HepG2 (cell line): ENCODE data around the gene CYP2W1. TPM values are rescaled to one million over a fixed set of nuclear protein-coding genes. Genes with fewer than 3 reads are reported as not detected.
A peak's percentile ranks its signal among the peaks of the same experiment; 100 is the strongest.

Experiments
- ATAC-seq: fragments of 200-7000 bp; cut with Tn5 transposase; 3 replicates; pipeline ENCODE4 v1.9.1; 2020; ENCODE audit warnings: mild to moderate bottlenecking, moderate library complexity
- BruUV-seq: library from RNA; stranded (reverse); fragments of 400-500 nt; replicated peaks from 2 replicates; lab custom pipeline; 2021; lab: Mats Ljungman, UMichigan
- CTCF ChIA-PET: fragments of 300-600 bp; formaldehyde crosslinking; extraction: SDS; loops from one replicate; lab custom pipeline; 2021; ENCODE audit warnings: low total read pairs, inconsistent platforms, low intra/inter-chr PET ratio; lab: Yijun Ruan, JAX
- POLR2A ChIA-PET: fragments of 350-600 bp; sonication (Branson Sonifier 250); formaldehyde crosslinking; loops from one replicate; lab custom pipeline; 2020; ENCODE audit warnings: antibody characterized with exemption, inconsistent platforms; lab: Yijun Ruan, JAX
- DNase-seq: peaks from one replicate; pipeline ENCODE4 v3.0.0-alpha.2; 2015; ENCODE audit warnings: low spot score
- FAIRE-seq: peaks from 3 replicates; lab custom pipeline; 2011; peaks lifted over from hg19 to GRCh38; lab: Jason Lieb, UNC
- H2AFZ ChIP-seq: one replicate; pipeline ENCODE4 v1.6.1; 2011; ENCODE audit warnings: low read length, inconsistent platforms
- H3K27ac ChIP-seq: fragments of 300-600 bp; 3 replicates; pipeline ENCODE4 v1.8.0; 2011; ENCODE audit warnings: mixed run types, mild to moderate bottlenecking, mixed read lengths, low read length, inconsistent platforms; ENCODE audit not compliant: insufficient read depth; ENCODE audit errors: extremely low read length
- H3K27me3 ChIP-seq, 2 experiments: fragments of 200-600 bp in 1 of 2; 2 replicates in 1 of 2; 3 replicates in 1 of 2; pipeline versions ENCODE4 v1.6.0 to v1.8.0; 2011; ENCODE audit warnings: low read length in 2 of 2, mild to moderate bottlenecking in 2 of 2, moderate library complexity in 2 of 2, inconsistent platforms in 1 of 2; ENCODE audit not compliant: insufficient read depth in 2 of 2, control insufficient read depth in 1 of 2
- H3K36me3 ChIP-seq, 2 experiments: fragments of 200-600 bp in 1 of 2; replicated peaks in 1 of 2; 2 replicates in 1 of 2; 3 replicates in 1 of 2; pipeline versions ENCODE4 v1.5.1 to v1.8.0; 2011; ENCODE audit warnings: low read length in 2 of 2, inconsistent platforms in 1 of 2; ENCODE audit not compliant: insufficient read depth in 2 of 2, control insufficient read depth in 1 of 2
- H3K4me1 ChIP-seq: 2 replicates; pipeline ENCODE4 v1.5.1; 2012; ENCODE audit warnings: low read length, inconsistent platforms; ENCODE audit not compliant: insufficient read depth
- H3K4me2 ChIP-seq: 2 replicates; pipeline ENCODE4 v1.6.0; 2011; ENCODE audit warnings: low read depth, low read length, inconsistent platforms
- H3K4me3 ChIP-seq, 3 experiments: fragments of 200-600 bp in 1 of 3; sonication (generic), shearing (Covaris generic) in 1 of 3; replicated peaks in 1 of 3; 2 replicates each; pipeline ENCODE4 v1.5.1; 2011 to 2016; ENCODE audit warnings: low read length in 3 of 3, inconsistent platforms in 2 of 3, low read depth in 2 of 3, mild to moderate bottlenecking in 2 of 3, control low read depth in 1 of 3, mixed read lengths in 1 of 3; ENCODE audit not compliant: insufficient read depth in 1 of 3
- H3K79me2 ChIP-seq: one replicate; pipeline ENCODE4 v1.6.1; 2011; ENCODE audit warnings: low read length, inconsistent platforms; ENCODE audit not compliant: insufficient read depth
- H3K9ac ChIP-seq: 2 replicates; pipeline ENCODE4 v1.6.0; 2011; ENCODE audit warnings: mild to moderate bottlenecking, low read depth, low read length, inconsistent platforms; ENCODE audit not compliant: insufficient read depth
- H3K9me3 ChIP-seq: 2 replicates; pipeline ENCODE4 v1.5.1; 2012; ENCODE audit warnings: mild to moderate bottlenecking, low read length
- H4K20me1 ChIP-seq: 2 replicates; pipeline ENCODE4 v1.6.0; 2011; ENCODE audit warnings: inconsistent platforms, mild to moderate bottlenecking, low read length, moderate library complexity; ENCODE audit not compliant: insufficient read depth
- AHDC1 ChIP-seq: sonication (generic); formaldehyde crosslinking; IDR thresholded peaks from 2 replicates; pipeline ENCODE4 v1.5.1; 2020; ENCODE audit warnings: mild to moderate bottlenecking, missing genetic modification reagents, borderline replicate concordance
- JARID2 ChIP-seq: sonication (generic); formaldehyde crosslinking; IDR thresholded peaks from 2 replicates; pipeline ENCODE4 v1.8.1; 2023; ENCODE audit warnings: missing genetic modification reagents, inconsistent platforms; ENCODE audit not compliant: insufficient replicate concordance
- KLF6 ChIP-seq: IDR thresholded peaks from 2 replicates; pipeline ENCODE4 v1.8.0; 2016; ENCODE audit warnings: missing biosample characterization, missing genetic modification reagents
- MEF2D ChIP-seq: sonication (generic); formaldehyde crosslinking; IDR thresholded peaks from 2 replicates; pipeline ENCODE4 v1.5.1; 2020; ENCODE audit warnings: mild to moderate bottlenecking, missing genetic modification reagents
- PHF8 ChIP-seq: sonication (generic); formaldehyde crosslinking; IDR thresholded peaks from 2 replicates; pipeline ENCODE4 v1.5.0; 2020; ENCODE audit warnings: missing genetic modification reagents
- RELA ChIP-seq: sonication (generic); formaldehyde crosslinking; IDR thresholded peaks from 2 replicates; pipeline ENCODE4 v1.4.0; 2020; ENCODE audit warnings: missing genetic modification reagents
- RXRB ChIP-seq: IDR thresholded peaks from 2 replicates; pipeline ENCODE4 v1.6.1; 2016; ENCODE audit warnings: borderline replicate concordance, missing genetic modification reagents, missing compliant biosample characterization
- SNAPC2 ChIP-seq: sonication (generic); formaldehyde crosslinking; IDR thresholded peaks from 2 replicates; pipeline ENCODE4 v1.8.1; 2022; ENCODE audit warnings: mild to moderate bottlenecking, missing genetic modification reagents
- TEAD3 ChIP-seq: optimal IDR thresholded peaks from 2 replicates; pipeline ENCODE3; 2016; ENCODE audit warnings: borderline replicate concordance
- ZBTB38 ChIP-seq: sonication (generic); formaldehyde crosslinking; IDR thresholded peaks from 2 replicates; pipeline ENCODE4 v1.5.1; 2020; ENCODE audit warnings: mild to moderate bottlenecking, missing genetic modification reagents
- ZNF121 ChIP-seq: sonication (generic); formaldehyde crosslinking; IDR thresholded peaks from 2 replicates; pipeline ENCODE4 v1.5.0; 2020; ENCODE audit warnings: mild to moderate bottlenecking, missing genetic modification reagents
- ZNF224 ChIP-seq: sonication (generic); formaldehyde crosslinking; IDR thresholded peaks from 2 replicates; pipeline ENCODE4 v1.5.0; 2020; ENCODE audit warnings: mild to moderate bottlenecking, missing genetic modification reagents
- ZNF414 ChIP-seq: sonication (generic); formaldehyde crosslinking; IDR thresholded peaks from 2 replicates; pipeline ENCODE4 v1.5.0; 2020; ENCODE audit warnings: missing genetic modification reagents
- ZNF670 ChIP-seq: sonication (generic); formaldehyde crosslinking; IDR thresholded peaks from 2 replicates; pipeline ENCODE4 v1.8.0; 2022; ENCODE audit warnings: mild to moderate bottlenecking, missing genetic modification reagents, borderline replicate concordance
- ZSCAN5A ChIP-seq: sonication (generic); formaldehyde crosslinking; IDR thresholded peaks from 2 replicates; pipeline ENCODE4 v1.8.0; 2022; ENCODE audit warnings: mild to moderate bottlenecking, missing genetic modification reagents, borderline replicate concordance
- WGBS: methylation state at CpG from one replicate; pipeline ENCODE4 v1.1.6; 2017; ENCODE audit warnings: low lambda C conversion rate; 5-methylcytosine and 5-hydroxymethylcytosine counted together
- in situ Hi-C: cut with HindIII; loops from 2 replicates; pipeline ENCODE4 v1.10.0; 2017; ENCODE audit warnings: low pct_unique_long_range_greater_than_20kb; ENCODE audit not compliant: extremely low pct_ligation_motif_present
- intact Hi-C: fragments of 100-400 bp; cut with micrococcal nuclease; formaldehyde crosslinking; loops from one replicate; pipeline ENCODE4 v1.10.0; 2022; ENCODE audit not compliant: unreplicated experiment
- polyA plus RNA-seq, 8 experiments: library from polyadenylated mRNA; depleted of rRNA in 3 of 8; stranded (reverse) in 7 of 8; unstranded in 1 of 8; fragments of >200 nt; fragmentation: Illumina TruSeq in 4 of 8; extraction: Trizol in 4 of 8; gene quantifications; 2 replicates each; pipeline versions ENCODE4 v1.2.1 to v1.2.3, GENCODE V29; 2011 to 2016; ENCODE audit warnings: low read depth in 4 of 8, missing spikeins in 1 of 8, mixed read lengths in 1 of 8; ENCODE audit not compliant: insufficient read depth in 1 of 8
- total RNA-seq, 5 experiments: library from RNA; depleted of rRNA; stranded (reverse); fragments of >200 nt; fragmentation: Illumina TruSeq; extraction: Trizol; gene quantifications; 2 replicates each; pipeline ENCODE4 v1.2.3, GENCODE V29; 2016; ENCODE audit warnings: low read depth in 1 of 5

The CYP2W1 gene
- total and polyA plus RNA-seq, 2 of the 13 experiments (the other 11 are each of a cell fraction or from before 2014, with no cell fraction given) = 19.5 to 31.7 TPM

- peak; percentile 47; the same call in 1 of the 2 replicates for TF ChIP-seq AHDC1
- 0 out of 2 replicates have a peak, but pooled peaks have one; percentile 8 for TF ChIP-seq RXRB (CRISPR knock-in tag)
- peak; percentile 79 for TF ChIP-seq TEAD3 (CRISPR knock-in tag)
- TF ChIP-seq, all 625 proteins: peak for 58
These were observed 10.2 kb upstream of the CYP2W1 start (continued) for GRCh38 chr7:972676-973309.

- peak overlapping the region; percentile 97 for H3K9ac ChIP-seq
- no peak overlapping the region for H2AFZ ChIP-seq
- peaks cover 67% of the 10 kb centered on the region for H3K79me2 ChIP-seq
- in situ Hi-C loops (no loop called here), intact Hi-C loops (no loop called here)
- DNase-seq (no peak), FAIRE-seq (no peak), ATAC-seq (no peak)
- peak overlapping the region; percentile 93 for H3K4me2 ChIP-seq
- H4K20me1 ChIP-seq = peaks cover 5% of the 10 kb centered on the region; the same call in 1 of the 2 replicates
- H3K27ac ChIP-seq = peak overlapping the region; percentile 100
- H3K36me3 ChIP-seq = peaks cover 15 to 29% of the 10 kb centered on the region in 2 experiments
- no peaks in the 10 kb centered on the region; a peak in 1 of 5 replicates for H3K27me3 ChIP-seq
- BruUV-seq = no TSS peak
- H3K9me3 ChIP-seq = no peaks in the 10 kb centered on the region
- POLR2A ChIA-PET = interaction anchor here (1.4 to 8.6 kb wide), 10 partner anchors 8 to 197 kb away, joined by 3 to 292 read pairs (median 18); partner anchors contain the start of gene CYP2W1
- CTCF ChIA-PET = no interaction called here
- WGBS = 64% methylated on average over 9 of the region's 9 CpGs
- H3K4me1 ChIP-seq = peaks cover 54% of the 10 kb centered on the region
- peak overlapping the region; percentile 35 to 98 (median 44) for H3K4me3 ChIP-seq
- peak; percentile 31; the same call in 1 of the 2 replicates for TF ChIP-seq PHF8 (CRISPR knock-in tag)
- 0 out of 2 replicates have a peak, but pooled peaks have one; percentile 25 for TF ChIP-seq ZNF670 (CRISPR knock-in tag)
- TF ChIP-seq JARID2 (CRISPR knock-in tag) = no peak
- no peak for TF ChIP-seq MEF2D (CRISPR knock-in tag)
- no peak for TF ChIP-seq ZNF414 (CRISPR knock-in tag)
- no peak for TF ChIP-seq ZSCAN5A (CRISPR knock-in tag)
- TF ChIP-seq KLF6 (CRISPR knock-in tag) = no peak
- TF ChIP-seq SNAPC2 (CRISPR knock-in tag) = no peak
- TF ChIP-seq ZNF121 (CRISPR knock-in tag) = peak; percentile 93
- TF ChIP-seq RELA (CRISPR knock-in tag) = no peak
- no peak for TF ChIP-seq ZNF224 (CRISPR knock-in tag)
- peak; percentile 74 for TF ChIP-seq ZBTB38 (CRISPR knock-in tag)
These were observed 9.7 kb upstream of the CYP2W1 start for GRCh38 chr7:973312-973711.
